ENCODE measurements around the gene ARNT2.

DNA sequence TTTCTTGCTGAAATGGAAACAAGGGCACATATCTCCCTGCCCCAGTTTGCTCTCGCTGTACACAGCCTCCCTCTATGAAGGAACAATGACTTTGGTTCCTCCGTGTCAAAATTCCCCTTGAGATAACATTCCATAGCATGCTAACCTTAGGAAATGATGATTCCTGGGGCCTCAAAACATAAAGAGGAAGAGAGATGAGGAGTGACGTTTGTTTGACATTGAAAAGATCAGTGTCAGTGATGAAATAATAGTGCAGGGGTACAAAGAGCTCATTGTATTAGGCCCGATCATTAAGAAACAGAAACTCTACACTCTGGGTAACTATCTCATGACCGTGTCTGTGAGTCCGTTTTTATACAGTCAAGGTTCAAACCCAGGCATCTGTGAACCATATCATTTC lies 55.2 kb downstream of the ARNT2 start:
- TF ChIP-seq CTCF (IDR thresholded peaks at IDR 0.05; ENCODE audit: low read depth, low read length) (no peak), POLR2A (IDR thresholded peaks at IDR 0.05; ENCODE audit: extremely low read depth, insufficient read length) (no peak), MYC (IDR thresholded peaks at IDR 0.05; ENCODE audit: low read depth, low read length) (no peak)
- TF ChIP-seq, protein P1, sequence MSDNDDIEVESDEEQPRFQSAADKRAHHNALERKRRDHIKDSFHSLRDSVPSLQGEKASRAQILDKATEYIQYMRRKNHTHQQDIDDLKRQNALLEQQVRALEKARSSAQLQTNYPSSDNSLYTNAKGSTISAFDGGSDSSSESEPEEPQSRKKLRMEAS (IDR thresholded peaks at IDR 0.05; ENCODE audit: low read depth, low read length): no peak

Measured in NB4 (cell line).